ENCODE data around the gene SPDYE17.
"Not testable (repeated sequence)": the region's sequence is repeated elsewhere in the genome, so short reads cannot be mapped to it uniquely, and the experiment has no call there.

The SPDYE17 gene, protein sequence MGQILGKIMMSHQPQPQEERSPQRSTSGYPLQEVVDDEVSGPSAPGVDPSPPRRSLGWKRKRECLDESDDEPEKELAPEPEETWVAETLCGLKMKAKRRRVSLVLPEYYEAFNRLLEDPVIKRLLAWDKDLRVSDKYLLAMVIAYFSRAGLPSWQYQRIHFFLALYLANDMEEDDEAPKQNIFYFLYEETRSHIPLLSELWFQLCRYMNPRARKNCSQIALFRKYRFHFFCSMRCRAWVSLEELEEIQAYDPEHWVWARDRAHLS

DNA sequence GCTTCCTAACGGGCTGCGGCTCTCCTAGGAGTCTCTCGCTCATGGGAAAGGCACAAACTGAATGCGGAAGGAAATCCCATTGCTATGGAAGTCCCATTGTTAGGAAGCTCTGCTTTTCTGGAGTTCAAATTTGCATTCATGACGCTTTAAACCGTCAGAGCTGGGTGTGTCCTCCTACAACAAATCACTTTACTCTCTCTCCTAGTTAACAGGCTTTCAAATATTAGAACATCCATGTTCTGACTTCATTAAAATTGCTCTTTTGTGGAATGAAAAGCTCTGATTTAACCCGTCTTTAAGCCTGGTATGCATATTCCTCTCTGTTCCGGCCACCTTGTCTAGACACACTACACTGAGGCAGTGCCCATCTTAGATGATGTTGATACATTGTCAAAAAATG is at the start of gene SPDYE17:
SPDYE17 (minus strand) TSS at position 101 of the 400 bp plus-strand sequence. CDS start 1,791 bp downstream, outside the sequence.
- not testable (repeated sequence) for DNase-seq

DNA sequence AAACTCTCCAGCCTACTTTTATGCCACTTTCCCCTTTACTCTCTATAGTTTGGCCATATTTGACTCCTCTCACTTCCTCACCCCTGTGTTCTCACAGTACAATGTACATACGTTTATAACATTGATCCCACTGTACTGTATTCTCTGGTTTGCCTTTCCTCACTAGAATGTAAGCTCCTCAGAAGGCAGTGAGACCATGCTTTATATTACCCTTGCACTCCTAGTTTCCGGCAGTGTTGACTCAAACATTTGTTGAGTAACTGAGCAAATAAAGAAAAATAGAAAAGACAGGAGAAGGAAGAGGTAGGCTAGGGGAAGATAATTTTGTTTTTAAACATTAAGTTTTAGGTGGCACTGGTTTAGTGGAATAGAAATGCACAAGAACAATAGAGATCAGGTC is 48.1 kb upstream of the SPDYE17 start:
- DNase-seq: not testable (repeated sequence)

DNA sequence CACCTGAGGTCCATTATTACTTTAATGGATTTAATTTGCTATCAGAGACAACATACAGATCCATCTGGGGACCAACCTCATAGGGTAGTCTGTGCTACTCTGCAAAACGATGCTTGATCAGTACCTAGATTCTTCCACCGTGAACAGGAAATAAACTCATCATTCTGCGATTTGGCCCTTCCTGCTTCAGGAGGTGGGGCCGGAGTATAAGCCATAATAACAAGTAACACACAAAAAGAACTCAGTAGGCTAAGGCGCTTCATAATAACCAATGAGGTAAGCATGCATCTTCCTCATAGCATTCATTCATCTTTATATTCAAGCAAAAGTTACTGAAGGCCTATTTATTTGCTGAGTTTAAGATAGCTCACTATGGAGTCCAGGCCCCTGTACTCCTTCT is 47.5 kb upstream of the SPDYE17 start:
- DNase-seq: not testable (repeated sequence)

DNA sequence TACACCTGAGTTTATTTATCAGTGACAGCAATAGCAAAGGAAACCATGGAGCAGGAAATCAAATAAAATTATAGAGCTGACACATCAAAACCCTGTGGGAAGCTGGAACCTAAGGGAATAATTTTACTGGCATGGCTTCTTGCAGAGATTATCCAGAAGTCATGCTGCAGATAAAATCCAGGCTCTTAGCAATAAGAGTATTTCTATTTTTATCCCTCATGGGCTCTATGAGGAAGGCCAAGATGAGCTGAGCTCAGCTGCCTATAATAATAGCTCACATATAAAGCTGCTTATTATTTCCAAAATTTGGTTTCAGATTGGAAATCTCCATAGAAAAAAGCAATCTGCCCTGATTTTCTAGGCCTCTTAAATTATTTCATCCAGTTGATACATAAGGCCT is 47.0 kb upstream of the SPDYE17 start:
- not testable (repeated sequence) for DNase-seq

DNA sequence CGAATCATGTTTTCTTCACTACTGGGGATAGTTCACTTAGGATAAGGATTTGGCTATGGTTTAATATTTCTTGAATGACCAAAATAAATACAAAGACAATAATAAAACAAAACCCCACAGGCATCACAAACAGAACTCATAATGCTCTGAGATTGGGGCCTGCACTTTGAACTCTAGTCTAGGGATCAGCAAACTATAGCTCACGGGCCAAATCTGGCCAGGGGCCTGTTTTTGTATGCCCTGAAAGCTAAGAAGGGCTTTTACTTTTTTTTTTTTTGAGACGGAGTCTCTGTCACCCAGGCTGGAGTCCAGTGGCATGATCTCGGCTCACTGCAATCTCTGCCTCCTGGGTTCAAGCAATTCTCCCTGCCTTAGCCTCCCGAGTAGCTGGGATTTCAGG is 44.9 kb upstream of the SPDYE17 start:
- not testable (repeated sequence) for DNase-seq

DNA sequence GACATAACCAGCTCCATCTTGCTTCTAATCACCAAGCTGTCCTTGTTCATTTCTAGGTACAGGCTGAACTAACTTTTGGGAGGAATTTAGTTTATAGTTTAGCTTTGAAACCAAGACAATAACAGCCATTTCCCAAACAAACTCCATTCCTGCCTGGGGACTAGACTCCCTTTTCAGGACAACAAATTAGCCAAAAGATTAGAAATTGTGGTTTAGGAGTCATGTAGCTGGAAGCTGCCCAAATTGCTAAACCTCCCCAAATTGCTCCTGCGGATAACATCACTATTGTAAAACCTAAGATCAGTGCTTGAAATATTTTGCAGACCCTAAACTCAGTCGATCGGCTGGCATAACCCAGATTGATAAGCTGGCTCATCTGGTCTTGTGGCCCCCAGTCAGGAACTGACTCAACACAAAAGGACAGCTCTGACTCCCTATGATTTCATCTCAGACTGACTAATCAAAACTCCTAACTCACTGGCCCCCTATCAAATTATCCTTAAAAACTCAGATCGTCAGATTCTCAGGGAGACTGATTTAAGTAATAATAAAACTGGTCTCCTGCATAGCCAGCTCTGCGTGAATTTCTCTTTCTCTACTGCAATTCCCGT is 42.7 kb upstream of the SPDYE17 start:
- not testable (repeated sequence) for DNase-seq

DNA sequence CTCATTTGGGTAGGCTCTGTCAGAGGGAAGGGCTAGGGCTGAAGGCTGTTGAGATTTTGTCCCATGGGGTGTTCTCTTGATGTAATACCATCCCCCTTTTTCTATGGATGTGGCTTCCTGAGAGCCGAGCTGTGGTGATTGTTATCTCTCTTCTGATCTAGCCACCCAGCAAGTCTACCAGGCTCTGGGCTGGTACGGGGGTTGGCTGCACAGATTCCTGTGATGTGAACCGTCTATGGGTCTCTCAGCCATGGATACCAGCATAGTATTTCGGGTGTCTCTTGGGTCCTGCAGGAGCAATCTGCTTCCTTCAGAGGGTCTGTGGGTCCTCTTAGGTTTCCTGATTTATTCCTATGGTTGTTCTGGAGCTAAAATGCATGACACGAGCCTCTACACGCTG is 38.9 kb upstream of the SPDYE17 start:
- not testable (repeated sequence) for DNase-seq

DNA sequence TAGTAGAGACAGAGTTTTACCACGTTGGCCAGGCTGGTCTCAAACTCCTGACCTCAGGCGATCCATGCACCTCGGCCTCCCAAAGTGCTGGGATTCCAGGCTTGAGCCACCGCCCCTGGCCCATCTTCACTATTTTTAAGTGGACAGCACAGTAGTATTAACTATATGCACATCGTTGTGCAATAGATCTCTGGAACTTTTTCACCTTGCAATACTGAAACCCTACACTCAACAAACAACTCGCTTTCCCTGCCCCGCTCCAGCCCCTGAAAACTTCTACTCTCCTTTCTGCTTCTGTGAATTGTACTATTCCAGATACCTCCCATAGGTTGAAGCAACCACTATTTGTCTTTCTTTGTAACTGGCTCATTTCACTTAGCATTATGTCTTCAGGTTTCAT is 33.7 kb upstream of the SPDYE17 start:
- DNase-seq: not testable (repeated sequence)

DNA sequence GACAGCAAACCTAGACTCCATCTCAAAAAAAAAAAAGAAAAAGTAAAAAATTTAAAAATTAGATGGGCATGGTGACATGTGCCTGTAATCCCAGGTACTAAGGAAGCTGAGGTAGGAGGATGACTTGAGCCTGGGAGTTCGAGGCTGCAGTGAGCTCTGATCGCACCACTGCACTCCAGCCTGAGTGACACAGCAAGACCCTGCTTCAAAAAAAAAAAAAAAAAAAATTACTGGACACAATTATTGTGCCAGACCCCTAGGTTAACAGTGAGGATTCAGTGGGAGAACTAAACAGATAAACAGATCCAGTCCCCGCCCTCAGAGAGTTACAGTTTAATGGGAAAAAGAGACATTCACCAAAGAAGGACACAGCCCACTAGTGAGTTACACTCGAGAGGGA is 31.6 kb upstream of the SPDYE17 start:
- DNase-seq: not testable (repeated sequence)

DNA sequence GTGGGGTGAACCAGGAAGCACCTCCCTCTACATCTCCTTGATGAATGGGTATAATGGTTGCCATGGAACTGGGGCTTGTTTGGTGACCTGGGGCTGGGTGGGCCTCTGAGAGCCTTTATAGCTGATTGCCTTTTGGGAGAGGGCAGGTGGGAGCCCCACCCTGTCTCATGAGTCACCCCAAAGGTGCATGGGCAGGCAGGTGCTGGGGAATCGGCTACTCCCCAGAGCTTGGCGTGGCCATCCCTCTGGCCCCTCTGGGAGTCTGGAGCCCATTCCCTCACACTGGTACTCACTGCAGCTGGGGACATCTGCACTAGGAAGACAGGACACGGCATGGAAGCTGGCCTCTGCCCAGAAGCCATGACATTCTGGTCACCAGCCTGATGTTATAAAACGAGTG is 30.4 kb upstream of the SPDYE17 start, which contains the start of gene SPDYE18:
SPDYE18 (minus strand) TSS at position 2 of the 400 bp plus-strand sequence. CDS start 2,046 bp downstream, outside the sequence.
- DNase-seq: not testable (repeated sequence)

DNA sequence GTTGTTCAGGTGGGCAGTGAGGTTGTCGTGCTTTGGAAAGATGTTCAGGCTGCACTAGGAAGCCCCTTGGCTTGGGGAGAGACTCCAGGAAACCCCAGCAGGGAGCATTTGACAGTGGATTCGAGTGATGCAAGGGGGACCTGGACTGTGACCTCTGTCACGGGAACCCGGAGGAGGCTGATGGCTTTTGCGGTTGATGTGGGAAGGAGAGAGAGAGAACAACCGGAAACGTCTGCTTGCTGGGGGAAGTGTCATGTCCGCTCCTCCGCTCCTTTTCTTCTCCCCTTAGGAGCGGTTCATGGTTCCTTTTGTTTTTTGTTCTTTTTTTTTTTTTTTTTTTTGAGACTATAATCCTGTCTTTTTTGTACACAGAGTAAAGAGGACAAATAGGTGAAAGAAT is 5.8 kb downstream of the SPDYE17 start:
- DNase-seq: not testable (repeated sequence)

DNA sequence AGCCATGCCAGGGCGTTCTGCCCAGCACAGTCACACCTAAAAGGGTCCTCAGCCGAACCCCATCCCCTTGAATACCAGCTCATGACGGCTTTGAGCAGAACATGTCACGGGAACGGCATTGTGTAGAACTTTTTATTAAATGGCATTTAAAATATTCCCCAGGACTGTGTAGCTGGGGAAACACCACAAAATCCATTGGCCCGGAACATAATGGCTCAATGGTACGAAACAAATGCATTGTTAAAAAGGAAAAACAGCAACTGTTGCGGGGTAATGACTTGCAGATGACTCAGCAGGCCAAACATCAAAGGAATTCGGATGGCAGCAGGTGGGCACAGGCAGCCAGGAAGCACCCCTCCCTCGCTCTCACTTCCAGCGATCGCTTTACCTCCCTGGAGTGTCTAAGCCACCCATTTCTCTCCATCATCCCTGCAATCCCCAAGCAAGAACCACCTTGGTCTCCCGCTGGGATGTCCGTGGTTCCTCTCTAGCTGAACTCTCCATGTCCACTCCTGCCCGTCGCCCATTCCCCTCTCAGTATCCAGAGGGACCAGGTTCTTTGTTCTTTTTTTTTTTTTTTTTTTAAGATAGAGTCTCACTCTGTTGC is 22.0 kb downstream of the SPDYE17 start:
- DNase-seq: not testable (repeated sequence)

DNA sequence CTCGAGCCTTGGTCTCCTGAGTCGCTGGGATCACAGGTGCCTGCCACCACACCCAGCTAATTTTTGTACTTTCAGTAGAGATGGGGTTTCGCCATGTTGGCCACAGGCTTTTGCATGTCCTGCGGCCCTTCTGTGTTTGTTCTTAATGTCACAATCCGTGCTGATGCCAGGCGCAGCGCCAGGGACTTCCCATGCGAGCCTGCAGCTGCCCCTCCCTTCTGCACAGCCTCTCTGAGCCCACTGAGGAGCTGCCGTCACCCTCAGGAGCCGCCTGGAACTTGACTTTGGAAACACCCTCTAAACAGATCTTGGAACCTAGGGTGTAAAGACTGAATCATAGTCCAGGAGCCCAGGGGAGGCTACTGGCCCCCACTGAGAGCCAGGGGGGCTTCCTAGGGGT is 24.2 kb downstream of the SPDYE17 start:
- not testable (repeated sequence) for DNase-seq

DNA sequence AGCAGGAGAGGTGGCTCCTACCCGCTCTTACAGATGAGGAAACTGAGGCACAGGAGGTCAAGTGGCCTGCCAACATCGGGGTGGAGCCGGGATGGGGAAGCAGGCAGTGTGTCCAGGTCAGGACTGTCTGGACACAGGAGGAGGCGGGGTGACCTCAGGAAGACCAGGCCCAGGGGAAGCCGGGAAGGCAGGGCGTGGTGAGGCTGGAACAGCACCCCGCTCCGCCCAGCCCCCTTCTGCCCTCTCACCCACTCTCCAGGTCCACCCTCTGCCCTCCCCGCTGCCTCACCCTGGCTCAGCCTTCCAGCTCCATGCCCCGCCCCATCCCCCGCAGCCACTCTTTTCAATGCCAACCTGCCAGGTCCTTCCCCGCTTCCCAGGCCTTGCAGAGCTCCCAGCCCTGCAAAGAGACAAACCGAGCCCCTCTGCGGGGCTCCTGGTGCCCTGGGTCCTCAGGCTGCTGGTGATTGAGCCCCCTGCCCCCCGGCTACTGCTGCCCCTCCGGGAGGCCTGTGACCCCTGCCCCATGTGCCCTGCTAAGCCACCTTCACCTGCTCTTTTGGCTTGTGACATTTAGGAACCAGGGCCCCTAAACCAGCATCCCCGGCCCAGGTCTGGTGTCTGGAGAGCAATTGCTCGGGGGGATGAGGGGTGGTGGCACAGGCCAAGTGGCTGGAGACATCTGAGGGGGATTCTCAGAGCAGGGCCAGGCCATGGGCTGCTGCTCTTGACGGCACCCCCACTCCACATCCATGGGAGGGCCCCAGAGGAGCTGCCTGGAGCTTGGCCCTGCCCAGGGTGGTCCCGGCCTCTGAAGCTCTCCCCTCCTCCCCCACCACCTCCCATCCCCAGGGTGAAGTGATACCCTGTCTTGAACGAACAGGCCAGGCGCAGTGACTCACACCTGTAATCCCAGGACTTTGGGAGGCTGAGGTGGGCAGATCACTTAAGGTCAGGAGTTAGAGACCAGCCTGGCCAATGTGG is 25.7 kb downstream of the SPDYE17 start:
- not testable (repeated sequence) for DNase-seq

DNA sequence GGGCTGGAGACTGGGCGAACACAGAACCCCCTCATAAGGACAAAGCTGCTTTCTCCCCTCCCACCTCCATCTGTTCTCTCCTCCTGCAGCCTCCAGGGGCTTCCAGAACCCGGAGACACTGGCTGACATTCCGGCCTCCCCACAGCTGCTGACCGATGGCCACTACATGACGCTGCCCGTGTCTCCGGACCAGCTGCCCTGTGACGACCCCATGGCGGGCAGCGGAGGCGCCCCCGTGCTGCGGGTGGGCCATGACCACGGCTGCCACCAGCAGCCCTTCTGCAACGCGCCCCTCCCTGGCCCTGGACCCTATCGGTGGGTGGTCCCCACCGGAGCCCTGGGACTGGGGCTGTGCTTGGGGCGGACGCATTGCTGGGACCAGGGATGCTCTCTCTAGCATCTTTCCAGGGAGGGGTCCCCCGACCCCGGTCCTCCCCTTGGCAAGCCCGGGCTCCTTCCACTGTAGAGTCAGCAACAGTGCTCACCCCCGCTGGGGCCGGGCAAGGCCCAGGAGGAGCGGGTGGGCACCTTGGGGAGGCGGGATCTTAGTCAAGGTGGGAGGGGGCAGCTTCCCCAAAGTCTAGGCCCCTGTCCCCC is 26.6 kb downstream of the SPDYE17 start:
- DNase-seq: not testable (repeated sequence)

DNA sequence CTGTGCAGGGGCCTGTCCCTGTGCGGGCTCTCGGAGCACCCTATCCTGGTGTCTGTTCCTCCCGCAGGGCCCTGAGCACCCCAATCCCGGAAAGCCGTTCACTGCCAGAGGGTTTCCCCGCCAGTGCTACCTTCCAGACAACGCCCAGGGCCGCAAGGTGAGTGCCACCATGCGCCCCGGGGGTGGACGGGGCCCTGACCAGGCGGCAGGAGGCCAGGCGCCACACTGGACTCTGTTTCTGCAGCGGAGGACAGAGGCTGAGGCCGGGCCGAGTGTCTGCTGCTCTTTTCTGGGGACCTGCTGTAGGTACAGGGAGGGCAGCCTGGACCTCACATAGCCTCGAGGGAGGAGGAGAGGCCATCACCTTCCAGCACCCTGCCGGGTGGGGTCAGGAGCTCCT is 28.0 kb downstream of the SPDYE17 start:
- DNase-seq: not testable (repeated sequence)

DNA sequence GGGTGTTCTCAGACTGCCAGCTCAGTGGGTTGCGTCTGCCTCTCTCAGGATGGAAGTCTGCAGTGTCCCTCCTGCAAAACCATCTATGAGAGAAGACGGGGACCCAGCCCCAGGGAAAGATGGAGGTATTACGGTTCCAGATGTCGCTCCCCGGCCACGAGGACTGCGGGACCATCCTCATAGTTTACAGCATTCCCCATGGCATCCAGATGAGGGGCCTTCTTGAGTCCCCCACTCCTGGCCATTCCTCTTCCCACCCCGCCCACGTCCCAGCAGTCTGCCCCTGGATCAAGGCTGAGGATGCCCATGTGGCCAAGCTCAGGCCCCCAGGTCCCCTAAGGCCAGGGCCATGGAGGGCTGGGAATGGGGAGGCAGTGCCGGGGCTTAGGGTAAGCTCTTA is 28.9 kb downstream of the SPDYE17 start:
- not testable (repeated sequence) for DNase-seq

DNA sequence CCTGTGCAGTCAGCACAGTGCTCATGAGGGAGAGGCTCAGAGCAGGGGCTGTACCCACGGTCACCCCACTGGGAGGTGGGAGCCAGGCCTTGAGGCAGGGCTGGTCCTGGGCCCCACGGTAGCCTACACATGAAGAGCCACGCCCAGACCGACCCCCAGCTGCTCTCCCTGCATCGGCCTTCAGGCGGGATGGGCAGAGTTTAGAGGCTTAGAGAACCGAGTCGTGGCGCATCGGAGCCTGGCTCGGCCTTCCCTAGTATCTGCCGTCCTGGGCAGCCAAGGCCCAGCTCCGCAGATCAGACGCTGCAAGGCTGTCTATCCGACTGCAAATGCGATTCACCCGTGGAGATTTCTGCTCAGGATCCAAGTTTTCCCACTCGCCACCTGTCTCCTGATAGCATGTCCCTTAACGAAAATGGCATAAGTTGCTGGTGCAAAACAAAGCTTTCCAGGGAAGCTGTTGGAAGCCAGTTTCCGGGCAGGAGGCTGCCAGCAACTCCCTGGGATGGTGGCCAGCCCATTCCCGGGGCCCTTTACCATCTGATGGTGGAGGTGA is 29.4 kb downstream of the SPDYE17 start:
- not testable (repeated sequence) for DNase-seq

DNA sequence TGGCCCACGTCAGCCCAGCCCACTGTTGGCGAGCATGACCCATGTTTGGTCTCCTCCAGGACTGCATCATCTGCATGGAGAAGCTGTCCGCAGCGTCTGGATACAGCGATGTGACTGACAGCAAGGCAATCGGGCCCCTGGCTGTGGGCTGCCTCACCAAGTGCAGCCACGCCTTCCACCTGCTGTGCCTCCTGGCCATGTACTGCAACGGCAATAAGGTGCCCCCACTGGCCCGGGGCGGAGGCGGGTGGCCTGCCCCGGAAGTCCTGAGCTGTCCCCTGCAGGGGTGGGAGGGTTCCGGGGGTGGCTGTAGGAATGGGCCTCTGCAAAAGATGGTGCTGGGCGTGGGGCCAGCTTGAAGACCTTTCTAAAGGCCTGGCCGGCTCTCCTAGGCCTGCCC is 30.1 kb downstream of the SPDYE17 start:
- DNase-seq: not testable (repeated sequence)

DNA sequence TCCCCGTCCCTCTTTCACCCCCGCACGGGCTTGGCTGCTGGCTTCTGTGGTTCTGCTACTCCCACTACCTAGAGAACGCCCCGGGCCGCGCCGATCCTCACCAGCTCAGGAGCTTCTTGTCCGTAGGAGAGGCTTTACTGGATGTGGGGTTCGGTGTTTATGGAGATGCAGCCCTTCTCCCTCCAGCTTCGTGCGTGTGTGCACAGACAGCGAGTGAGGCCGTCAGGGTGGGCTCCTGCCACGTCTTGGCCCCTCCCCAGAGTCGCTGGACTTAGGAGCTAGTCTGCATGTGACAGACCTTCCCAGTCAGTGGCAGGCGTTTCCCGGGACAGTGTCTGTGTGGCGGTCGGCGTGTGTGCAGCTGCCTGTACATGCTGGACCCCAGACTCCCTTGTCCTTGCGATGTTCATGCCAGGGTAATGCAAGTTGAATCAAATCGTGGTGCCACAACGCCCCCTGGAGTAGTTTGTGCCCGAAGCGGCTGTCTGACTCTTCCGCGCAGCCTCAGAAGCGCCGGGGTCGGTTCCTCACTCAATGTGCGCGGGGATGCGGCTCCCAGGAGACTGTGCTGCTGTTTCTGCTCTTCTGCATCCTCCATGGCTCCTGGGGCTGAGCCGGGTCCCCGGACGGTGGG is 32.6 kb downstream of the SPDYE17 start:
- DNase-seq: not testable (repeated sequence)

DNA sequence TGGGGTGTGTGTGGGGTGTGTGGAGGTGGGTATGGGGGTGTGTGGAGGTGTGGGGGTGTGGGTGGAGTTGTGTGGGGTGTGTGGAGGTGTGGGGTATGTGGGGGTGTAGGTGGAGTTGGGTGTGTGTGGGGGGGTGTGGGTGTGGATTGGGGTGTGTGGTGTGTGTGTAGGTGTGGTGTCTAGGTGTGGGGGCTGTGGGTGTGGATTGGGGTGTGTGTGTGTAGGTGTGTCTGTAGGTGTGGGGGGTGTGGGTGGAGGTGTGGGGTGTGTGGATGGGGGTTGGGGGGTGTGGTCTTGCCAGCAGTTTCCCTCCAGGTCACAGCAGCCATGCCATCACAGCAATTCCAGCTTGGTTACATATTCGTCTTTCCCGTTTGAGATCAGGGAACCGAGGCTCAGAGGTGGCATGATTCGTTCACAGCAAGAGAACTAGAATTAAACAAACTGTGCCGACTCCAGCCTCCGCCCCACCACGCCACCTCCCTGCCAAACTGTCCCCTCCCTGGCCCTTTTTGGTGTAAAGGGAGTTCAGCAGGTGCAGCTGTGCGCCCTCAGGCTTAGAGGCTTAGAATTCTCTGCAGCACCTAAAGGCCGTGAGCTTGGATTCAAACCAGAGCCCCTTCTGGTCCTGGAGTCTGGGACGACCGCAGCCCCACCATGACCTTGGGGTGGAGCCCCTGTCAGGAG is 33.3 kb downstream of the SPDYE17 start:
- DNase-seq: not testable (repeated sequence)

All from DMS79 treated with DMSO at 0.1 percent for 48 hours (cell line).